HG02852 (cell line): ENCODE measurements around the gene TNPO3.

ENCODE experiments used
- ATAC-seq: cut with Tn5 transposase; IDR thresholded peaks from one replicate; pipeline ENCODE4 v1.9.1; 2021; ENCODE audit warnings: mild to moderate bottlenecking, moderate library complexity; ENCODE audit not compliant: unreplicated experiment

The TNPO3 gene

GRCh38 chr7:128940494-128941322 lies 114.2 kb downstream of the TNPO3 start:
- peak; percentile 50 for ATAC-seq

- peak; percentile 19 for ATAC-seq
Observed at GRCh38 chr7:128939861-128940410, 115.0 kb downstream of the TNPO3 start.

- ATAC-seq = no peak
Observed at GRCh38 chr7:128939075-128939860, 115.6 kb downstream of the TNPO3 start.

GRCh38 chr7:128938544-128939074 lies 116.3 kb downstream of the TNPO3 start:
- no peak for ATAC-seq

GRCh38 chr7:128937647-128938543 lies 117.0 kb downstream of the TNPO3 start, which contains the start of gene IRF5:
Gene IRF5 (plus strand): TSS chr7:128937927. CDS start chr7:128942082, 4,155 bp downstream.
- ATAC-seq = no peak

GRCh38 chr7:128937271-128937646 lies 117.7 kb downstream of the TNPO3 start:
- no peak for ATAC-seq

- ATAC-seq = no peak
Observed at GRCh38 chr7:128936798-128937197, 118.1 kb downstream of the TNPO3 start.

- ATAC-seq = no peak
Observed at GRCh38 chr7:128935342-128935730, 119.6 kb downstream of the TNPO3 start.

- ATAC-seq = peak; percentile 47
Observed at GRCh38 chr7:128934361-128935341, 120.3 kb downstream of the TNPO3 start.

- ATAC-seq = no peak
Observed at GRCh38 chr7:128933180-128933891, 121.6 kb downstream of the TNPO3 start.

- ATAC-seq = no peak
Observed at GRCh38 chr7:128932862-128933179, 122.1 kb downstream of the TNPO3 start.

- no peak for ATAC-seq
Observed at GRCh38 chr7:128931965-128932861, 122.7 kb downstream of the TNPO3 start.

- no peak for ATAC-seq
Observed at GRCh38 chr7:128931190-128931798, 123.6 kb downstream of the TNPO3 start.

- no peak for ATAC-seq
Observed at GRCh38 chr7:128928882-128929788, 125.8 kb downstream of the TNPO3 start.

- no peak for ATAC-seq
Observed at GRCh38 chr7:128928159-128928813, 126.6 kb downstream of the TNPO3 start.
